HG03575 (cell line): ENCODE measurements around the gene OTUD4.
A peak's percentile ranks its signal among the peaks of the same experiment; 100 is the strongest.
"Not testable (repeated sequence)": the region's sequence is repeated elsewhere in the genome, so short reads cannot be mapped to it uniquely, and the experiment has no call there.

Experiments
- ATAC-seq: cut with Tn5 transposase; IDR thresholded peaks from one replicate; pipeline ENCODE4 v1.9.1; 2021; ENCODE audit not compliant: unreplicated experiment, insufficient number of reproducible peaks, low FRiP score; ENCODE audit errors: extremely low read depth

Gene OTUD4, protein sequence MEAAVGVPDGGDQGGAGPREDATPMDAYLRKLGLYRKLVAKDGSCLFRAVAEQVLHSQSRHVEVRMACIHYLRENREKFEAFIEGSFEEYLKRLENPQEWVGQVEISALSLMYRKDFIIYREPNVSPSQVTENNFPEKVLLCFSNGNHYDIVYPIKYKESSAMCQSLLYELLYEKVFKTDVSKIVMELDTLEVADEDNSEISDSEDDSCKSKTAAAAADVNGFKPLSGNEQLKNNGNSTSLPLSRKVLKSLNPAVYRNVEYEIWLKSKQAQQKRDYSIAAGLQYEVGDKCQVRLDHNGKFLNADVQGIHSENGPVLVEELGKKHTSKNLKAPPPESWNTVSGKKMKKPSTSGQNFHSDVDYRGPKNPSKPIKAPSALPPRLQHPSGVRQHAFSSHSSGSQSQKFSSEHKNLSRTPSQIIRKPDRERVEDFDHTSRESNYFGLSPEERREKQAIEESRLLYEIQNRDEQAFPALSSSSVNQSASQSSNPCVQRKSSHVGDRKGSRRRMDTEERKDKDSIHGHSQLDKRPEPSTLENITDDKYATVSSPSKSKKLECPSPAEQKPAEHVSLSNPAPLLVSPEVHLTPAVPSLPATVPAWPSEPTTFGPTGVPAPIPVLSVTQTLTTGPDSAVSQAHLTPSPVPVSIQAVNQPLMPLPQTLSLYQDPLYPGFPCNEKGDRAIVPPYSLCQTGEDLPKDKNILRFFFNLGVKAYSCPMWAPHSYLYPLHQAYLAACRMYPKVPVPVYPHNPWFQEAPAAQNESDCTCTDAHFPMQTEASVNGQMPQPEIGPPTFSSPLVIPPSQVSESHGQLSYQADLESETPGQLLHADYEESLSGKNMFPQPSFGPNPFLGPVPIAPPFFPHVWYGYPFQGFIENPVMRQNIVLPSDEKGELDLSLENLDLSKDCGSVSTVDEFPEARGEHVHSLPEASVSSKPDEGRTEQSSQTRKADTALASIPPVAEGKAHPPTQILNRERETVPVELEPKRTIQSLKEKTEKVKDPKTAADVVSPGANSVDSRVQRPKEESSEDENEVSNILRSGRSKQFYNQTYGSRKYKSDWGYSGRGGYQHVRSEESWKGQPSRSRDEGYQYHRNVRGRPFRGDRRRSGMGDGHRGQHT

GRCh38 chr4:145180298-145181090, at the start of gene OTUD4:
TSS of gene OTUD4 (minus strand) at chr4:145180589. CDS start at chr4:145179973, 616 bp downstream.
- peak; percentile 69 for ATAC-seq

DNA sequence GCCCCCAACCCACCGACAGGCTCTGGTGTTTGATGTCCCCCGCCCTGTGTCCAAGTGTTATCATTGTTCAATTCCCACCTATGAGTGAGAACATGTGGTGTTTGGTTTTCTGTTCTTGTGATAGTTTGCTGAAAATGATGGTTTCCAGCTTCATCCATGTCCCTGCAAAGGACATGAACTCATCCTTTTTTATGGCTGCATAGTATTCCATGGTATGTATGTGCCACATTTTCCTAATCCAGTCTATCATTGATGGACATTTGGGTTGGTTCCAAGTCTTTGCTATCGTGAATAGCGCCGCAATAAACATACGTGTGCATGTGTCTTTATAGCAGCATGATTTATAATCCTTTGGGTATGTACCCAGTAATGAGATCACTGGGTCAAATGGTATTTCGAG, 42.8 kb upstream of the OTUD4 start:
- ATAC-seq = not testable (repeated sequence)

DNA sequence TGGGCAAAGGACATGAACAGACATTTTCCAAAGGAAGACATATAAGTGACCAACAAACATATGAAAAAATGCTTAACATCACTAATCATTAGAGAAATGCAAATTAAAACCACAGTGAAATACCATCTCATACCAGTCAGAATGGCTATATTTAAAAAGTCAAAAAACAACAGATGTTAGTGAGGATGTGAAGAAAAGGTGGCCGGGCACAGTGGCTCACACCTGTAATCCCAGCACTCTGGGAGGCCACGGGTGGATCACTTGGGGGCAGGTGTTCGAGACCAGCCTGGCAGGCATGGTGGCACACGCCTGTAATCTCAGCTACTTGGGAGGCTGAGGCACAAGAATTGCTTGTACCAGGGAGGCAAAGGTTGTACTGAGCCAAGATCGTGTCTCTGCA, 41.1 kb upstream of the OTUD4 start:
- not testable (repeated sequence) for ATAC-seq

DNA sequence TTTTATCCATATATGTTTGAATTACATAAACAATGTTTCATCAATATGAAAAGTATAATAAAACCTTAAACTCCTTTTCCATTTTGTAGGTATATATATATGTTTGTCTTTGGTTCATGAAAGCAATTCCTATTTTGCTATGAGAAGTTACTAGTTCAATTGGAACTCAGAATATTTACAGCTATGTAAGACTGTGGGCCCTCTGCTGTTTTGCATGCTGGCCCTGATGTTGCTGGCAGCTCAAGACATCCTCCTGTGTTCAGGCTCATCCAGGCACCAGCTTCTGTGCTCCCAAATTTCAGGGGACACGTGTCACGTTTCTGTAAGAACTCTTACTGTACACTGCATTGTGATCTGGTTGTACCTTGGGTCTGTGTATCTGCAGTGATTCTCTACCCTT, 38.7 kb upstream of the OTUD4 start:
- no peak for ATAC-seq

DNA sequence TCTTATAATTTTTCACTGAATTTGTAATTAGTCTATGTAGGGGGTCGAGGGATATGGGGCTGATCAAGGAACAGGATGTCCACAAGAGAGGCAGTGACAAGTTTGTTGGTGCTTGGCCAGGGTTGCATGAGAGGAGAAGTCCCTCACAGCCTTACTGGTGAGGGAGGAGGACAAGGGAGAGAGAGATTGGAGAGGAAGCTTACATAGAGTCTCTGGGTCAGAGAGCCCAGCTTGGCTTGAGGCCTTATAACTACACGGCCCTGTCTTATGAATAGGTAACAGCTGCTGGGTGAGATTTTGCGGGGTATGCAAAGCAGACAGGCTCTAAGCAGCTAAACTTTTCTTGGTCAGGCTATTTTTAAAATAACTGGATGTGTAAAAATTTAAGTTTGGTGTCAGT, 37.9 kb upstream of the OTUD4 start:
- peak; percentile 87 for ATAC-seq

DNA sequence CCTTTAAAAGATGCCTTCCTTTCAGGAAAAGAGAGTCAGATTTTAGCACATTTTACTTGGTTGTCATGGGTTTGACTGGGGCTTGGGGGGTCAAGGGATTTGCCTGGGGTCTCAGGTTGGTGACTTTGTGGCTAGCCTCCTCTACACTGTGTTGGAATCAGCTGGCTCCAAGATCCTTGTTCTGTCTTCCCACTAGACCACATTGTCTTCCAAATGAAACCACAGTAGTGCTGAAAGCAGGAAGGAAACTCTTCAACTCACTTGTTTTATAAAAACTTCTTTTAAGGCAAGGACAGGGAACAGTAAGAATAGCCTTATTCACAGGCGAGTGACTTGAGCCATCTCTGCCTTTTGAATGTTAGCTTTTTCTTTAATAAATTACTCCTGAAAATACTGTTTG, 37.0 kb upstream of the OTUD4 start:
- no peak for ATAC-seq

- ATAC-seq = no peak
Measured at GRCh38 chr4:145216535-145216934, 36.1 kb upstream of the OTUD4 start.

DNA sequence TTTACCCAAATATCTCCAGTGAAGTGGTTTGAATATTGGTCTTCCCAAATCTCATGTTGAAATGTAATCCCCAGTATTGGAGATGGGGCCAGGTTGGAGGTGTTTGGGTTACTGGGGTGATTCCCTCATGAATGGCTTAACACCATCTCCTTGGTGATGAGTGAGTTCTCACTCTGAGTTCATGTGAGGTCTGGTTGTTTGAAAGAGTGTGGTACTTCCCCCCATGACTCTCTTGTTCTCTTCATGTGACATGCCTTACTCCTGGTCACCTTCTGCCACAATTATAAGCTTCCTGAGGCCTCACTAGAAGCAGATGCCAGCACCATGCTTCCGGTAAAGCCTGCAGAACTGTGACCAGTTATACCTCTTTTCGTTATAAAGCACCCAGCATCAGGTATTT, 32.9 kb upstream of the OTUD4 start:
- no peak for ATAC-seq

GRCh38 chr4:145207934-145208333, 27.5 kb upstream of the OTUD4 start:
- ATAC-seq = no peak

DNA sequence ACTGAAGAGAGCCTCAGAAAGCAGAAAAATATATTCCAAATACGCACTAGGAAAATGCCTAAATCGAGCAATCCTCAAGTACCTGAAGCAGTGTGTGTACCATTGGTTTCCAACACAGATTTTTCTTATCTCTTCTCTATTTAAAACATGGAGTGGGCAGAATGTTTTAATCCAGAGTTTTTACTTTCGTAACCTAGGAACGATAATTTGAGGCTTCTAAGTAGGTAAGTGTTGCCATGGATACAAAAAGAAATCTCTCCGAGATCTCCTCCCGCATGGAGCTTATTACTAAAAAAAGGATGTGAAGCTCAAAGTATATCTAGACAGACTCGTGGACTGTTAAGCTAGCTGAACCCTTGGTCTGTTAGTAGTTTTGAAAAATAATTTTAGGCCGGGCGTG, 23.0 kb upstream of the OTUD4 start:
- no peak for ATAC-seq

DNA sequence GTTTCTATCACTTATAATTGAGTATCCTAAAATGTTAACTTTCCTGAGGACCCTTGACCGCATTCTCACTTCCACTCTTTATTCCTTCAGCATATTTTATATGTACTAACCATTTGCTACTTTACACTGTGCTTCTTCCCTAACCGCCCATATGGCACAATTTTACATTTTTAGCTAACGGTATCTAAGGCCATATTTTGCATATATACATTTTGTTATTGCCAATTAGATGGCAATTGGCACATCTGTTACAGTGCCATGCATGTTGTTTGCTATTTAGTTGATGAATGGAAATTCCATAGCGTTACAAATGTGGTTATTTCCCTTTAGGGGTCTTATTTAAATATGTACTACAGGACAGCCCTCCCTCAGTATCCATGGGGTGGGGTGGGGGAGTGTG, 20.0 kb upstream of the OTUD4 start:
- no peak for ATAC-seq

- ATAC-seq = no peak
Measured at GRCh38 chr4:145199051-145199716, 18.8 kb upstream of the OTUD4 start.

- ATAC-seq = no peak
Measured at GRCh38 chr4:145196747-145197146, 16.4 kb upstream of the OTUD4 start.

GRCh38 chr4:145195167-145195952, 15.0 kb upstream of the OTUD4 start:
- ATAC-seq = peak; percentile 81

DNA sequence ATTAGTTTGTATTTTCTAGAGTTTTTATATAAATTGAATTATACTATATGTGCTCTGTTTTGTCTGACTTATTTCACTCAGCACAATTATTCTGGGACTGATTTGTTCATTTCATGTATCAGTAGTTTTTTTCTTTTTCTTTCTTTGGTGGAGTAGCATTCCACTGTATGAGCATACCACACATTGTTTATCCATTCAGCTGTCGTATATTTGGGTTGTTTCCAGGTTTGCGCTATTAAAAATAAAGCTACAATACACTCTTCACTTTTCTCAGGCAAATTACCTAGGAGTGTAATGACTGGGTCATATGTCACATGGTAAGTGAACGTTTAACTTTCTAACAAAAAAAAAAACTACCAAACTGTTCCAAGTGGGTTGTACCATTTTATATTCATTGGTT, 9.6 kb upstream of the OTUD4 start:
- ATAC-seq = no peak

DNA sequence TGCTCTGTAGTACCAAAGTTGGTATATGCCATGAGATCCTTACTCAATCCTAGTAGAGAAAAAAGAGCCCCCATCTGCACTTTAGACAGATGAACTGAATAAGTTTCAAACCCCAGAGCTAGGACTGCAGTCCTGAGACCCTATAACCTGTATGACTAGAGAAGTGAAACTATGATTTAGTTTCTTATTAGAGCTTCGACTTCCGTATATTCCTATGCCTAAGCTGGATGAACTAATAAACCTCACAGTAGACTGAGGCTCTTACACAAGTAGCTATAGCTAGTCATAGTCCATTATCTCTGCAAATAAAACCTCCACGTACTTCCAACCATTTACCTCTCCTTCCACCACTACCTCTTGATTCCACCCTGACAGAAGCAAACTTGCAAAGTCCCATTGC, 6.3 kb upstream of the OTUD4 start:
- peak; percentile 84 for ATAC-seq

DNA sequence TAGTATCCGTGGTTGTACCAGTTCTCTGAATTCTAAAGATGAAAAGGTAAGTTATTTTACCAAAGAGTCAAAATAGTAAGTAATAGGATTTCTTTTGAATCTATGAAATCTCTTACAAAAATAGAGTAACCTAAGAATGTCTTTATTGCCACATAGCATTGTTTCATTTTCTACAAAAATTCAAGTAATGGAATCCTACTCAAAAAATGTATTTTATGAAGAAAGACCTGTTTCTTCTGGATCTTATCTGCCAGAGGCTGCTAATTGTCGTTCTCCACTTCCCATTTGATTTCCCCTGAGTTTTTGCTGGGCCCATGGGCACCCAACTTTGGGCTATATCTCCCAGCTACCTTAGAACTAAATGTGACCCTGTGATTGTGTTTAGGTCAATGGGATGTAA, 3.2 kb upstream of the OTUD4 start:
- no peak for ATAC-seq

- ATAC-seq = no peak
Measured at GRCh38 chr4:145183023-145183422, 2.6 kb upstream of the OTUD4 start.
